ENCODE data around the gene TAS2R3.
"Not testable (repeated sequence)": the region's sequence is repeated elsewhere in the genome, so short reads cannot be mapped to it uniquely, and the experiment has no call there.

The TAS2R3 gene, protein sequence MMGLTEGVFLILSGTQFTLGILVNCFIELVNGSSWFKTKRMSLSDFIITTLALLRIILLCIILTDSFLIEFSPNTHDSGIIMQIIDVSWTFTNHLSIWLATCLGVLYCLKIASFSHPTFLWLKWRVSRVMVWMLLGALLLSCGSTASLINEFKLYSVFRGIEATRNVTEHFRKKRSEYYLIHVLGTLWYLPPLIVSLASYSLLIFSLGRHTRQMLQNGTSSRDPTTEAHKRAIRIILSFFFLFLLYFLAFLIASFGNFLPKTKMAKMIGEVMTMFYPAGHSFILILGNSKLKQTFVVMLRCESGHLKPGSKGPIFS

GRCh38 chr7:141763797-141764196 lies at the start of gene TAS2R3:
Gene TAS2R3, plus strand, starts transcription at chr7:141764097. Its CDS starts 62 bp downstream, at chr7:141764159.
- no peak for DNase-seq (ENCODE audit: low read depth)

DNA sequence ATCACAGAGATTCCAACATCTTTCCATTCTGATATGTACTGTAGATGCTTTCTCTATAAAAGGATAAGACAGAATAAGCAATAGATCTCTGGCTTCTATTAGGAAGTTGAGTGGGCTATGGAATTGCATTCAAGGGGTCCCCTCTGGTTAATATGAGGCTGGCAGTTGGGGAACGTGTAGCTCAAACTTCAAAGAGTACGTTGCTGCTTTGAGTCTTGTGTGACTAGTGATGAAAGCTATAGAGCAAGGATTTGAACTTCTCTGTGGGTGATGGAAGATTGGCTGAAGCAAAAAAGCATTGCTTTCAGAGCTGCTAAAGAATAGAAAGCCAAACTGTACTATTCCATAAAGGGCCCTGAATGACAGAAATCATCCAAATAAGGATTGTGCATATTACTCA lies 49.3 kb upstream of the TAS2R3 start:
- no peak for DNase-seq (ENCODE audit: low read depth)

- DNase-seq (ENCODE audit: low read depth): no peak
Observed at GRCh38 chr7:141715018-141715417, 48.9 kb upstream of the TAS2R3 start.

GRCh38 chr7:141715794-141716689 lies 47.9 kb upstream of the TAS2R3 start:
- no peak for DNase-seq (ENCODE audit: low read depth)

- DNase-seq (ENCODE audit: low read depth): no peak
Observed at GRCh38 chr7:141717450-141717849, 46.4 kb upstream of the TAS2R3 start.

DNA sequence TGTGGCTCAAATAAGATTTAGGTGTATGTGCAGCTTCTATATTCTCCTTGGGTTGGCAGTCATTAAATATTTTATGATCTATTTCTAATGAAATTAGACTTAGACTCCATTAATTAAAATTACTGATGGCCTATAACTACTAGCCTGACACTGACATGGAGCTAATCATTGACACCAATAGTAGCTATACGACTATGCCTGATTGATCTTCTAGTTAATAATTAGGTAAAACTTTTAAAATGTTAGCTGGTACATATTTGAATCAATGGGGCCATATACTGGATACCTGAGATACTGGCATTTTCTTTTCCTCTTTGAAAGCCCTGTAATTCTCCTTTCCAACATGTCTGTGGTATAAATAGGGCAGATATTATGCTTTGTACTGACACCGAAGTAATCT lies 41.4 kb upstream of the TAS2R3 start:
- no peak for DNase-seq (ENCODE audit: low read depth)

DNA sequence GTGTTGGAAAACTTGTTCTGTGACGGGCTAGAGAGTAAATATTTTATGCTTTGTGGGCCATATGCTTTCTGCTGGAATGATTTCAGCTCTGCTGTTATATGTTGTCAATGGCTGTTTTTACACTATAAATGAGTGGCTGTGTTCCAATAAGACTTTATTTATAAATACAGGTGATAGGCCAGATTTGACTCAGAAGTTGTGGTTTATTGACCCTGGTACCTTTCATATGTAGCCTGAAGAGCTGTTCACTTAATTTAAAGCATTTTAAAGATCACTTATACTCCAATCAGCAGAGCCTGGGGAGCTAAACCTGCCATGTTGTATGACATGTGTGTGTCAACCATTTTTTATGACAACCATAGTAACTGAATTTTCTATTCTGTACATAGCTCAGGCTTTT lies 34.9 kb upstream of the TAS2R3 start:
- no peak for DNase-seq (ENCODE audit: low read depth)

DNA sequence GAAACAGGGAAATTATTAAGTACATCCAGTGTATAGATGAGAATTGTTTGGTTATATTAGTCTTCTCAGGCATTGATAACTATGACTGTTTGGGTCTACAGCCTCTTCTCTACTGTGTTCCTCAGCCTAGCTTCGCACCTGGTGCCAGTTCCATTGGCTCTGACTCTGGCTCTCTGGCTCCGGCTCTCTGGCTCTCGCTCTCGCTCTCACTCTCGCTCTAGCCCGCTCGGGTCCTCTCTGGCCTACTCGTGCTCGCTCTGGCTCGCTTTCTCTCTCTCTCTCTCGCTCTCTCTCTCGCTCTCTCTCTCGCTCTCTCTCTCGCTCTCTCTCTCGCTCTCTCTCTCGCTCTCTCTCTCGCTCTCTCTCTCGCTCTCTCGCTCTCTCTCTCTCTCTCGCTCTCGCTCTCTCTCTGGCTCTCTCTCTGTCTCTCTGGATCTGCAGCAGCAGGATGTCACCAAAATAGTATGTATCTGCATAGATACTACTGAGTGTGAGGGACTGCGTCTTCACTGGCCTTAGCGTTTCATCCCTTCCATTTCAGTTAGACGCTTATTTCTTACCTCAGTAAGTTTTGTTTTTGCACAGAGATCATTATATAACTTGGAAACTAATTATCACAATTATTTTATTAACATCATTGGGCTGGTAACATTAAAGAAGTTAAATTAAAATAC lies 32.3 kb upstream of the TAS2R3 start:
- no peak for DNase-seq (ENCODE audit: low read depth)

DNA sequence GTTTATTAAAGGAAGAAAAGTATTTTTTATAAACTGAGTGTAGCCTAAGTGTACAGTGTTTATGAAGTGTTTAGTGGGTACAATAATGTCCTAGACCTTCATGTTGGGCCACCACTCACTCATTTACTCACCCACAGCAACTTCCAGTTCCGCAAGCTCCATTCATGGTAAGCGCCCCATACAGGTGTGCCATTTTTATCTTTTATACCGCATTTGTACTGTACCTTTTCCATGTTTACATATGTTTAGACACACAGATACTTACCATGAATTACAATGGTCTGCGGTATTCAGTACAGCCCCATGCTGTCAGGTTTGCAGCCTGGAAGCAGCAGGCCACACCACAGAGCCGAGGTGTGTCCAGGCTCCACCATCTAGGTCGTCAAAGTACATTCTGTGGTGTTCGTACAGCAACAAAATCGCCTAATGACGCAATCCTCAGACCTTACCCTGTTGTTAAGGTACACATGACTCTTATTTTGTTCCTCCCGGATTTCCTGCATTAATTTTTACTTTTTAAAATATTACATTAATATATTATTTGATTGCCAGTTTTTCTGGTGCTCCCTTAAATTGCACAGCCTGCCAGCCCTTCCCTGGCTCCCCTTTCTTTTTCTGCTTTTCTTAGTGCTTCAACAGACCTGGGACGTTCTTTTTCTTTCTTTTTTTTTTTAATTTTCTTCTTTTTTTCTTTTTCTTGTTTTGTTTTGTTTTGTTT lies 26.6 kb upstream of the TAS2R3 start:
- no peak for DNase-seq (ENCODE audit: low read depth)

DNA sequence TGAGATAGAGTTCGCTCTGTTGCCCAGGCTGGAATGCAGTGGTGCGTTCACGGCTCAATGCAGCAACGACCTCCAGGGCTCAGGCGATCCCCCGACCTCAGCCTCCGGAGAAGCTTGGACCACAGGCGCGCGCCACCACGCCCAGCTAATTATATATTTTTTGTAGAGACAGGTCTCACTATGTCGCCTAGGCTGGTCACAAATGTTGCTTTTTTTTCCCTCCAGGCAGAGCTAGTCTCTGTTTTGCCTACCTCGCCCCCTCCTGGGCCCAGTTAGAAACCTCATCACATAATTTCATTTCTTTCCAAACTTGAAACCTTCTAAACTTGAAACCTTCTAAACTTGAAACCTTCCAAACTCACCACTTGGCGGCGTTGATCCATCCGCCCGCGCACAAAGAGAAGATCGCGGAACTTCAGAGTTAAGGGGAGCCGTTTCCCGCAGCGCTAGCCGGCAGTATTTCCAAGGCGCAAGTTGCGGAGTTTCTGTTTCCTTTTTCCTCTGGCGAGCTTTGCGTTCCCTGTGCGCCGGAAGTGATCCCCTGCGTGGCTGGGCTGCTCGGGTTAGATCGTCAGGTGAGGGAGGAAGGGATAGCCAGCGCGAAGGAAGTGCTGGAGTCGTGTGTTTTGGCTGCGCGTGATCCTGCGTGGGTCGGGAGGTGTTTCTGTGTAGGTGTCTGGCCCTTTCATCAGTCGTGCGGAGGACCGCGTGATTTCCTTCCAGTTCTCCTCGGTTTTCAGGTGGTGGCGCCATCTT lies 25.9 kb upstream of the TAS2R3 start, which contains the start of gene SSBP1:
Gene SSBP1, plus strand, starts transcription at position 523 of the 756 bp plus-strand sequence. CDS start 809 bp downstream, outside the sequence.
- DNase-seq (ENCODE audit: low read depth): peak; percentile 87

- no peak for DNase-seq (ENCODE audit: low read depth)
Observed at GRCh38 chr7:141738592-141739013, 25.3 kb upstream of the TAS2R3 start.

- DNase-seq (ENCODE audit: low read depth): no peak
Observed at GRCh38 chr7:141739250-141739649, 24.6 kb upstream of the TAS2R3 start.

- DNase-seq (ENCODE audit: low read depth): no peak
Observed at GRCh38 chr7:141742229-141742628, 21.7 kb upstream of the TAS2R3 start.

GRCh38 chr7:141744131-141744530 lies 19.8 kb upstream of the TAS2R3 start:
- no peak for DNase-seq (ENCODE audit: low read depth)

DNA sequence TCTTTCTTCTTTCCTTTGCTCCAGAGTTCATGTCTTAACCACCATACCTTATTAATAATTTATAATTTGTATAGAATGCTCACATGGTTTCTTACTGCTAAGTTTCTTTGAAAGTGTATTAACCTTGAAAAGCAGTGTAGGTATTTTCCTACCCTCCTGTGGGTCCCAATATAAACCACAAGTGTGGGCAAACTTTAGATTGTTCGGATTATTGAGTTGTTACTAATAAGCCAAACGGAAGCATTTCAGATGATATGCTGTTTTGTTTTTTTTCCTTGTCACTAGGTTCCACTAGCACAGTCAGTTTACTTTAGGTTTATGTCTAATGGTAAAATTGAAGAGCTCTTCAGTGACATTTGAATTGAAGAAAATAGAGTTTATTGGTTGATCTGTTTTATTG lies 15.5 kb upstream of the TAS2R3 start:
- no peak for DNase-seq (ENCODE audit: low read depth)

DNA sequence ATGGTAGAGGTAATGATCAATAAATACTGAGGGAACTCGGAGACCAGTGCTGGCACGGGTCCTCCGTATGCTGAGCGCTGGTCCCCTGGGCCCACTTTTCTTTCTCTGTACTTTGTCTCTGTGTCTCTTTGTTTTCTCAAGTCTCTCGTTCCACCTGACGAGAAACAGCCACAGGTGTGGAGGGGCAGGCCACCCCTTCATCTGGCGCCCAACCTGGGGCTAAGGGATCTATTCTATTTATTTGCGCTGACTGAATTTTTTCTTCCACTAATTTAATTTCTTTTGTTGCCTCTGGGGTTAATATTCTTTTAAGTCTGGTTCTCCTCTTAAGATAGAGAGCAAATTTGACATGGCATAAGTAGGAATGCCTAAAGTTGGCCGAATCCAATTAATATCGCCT lies 12.0 kb upstream of the TAS2R3 start:
- DNase-seq (ENCODE audit: low read depth): not testable (repeated sequence)

DNA sequence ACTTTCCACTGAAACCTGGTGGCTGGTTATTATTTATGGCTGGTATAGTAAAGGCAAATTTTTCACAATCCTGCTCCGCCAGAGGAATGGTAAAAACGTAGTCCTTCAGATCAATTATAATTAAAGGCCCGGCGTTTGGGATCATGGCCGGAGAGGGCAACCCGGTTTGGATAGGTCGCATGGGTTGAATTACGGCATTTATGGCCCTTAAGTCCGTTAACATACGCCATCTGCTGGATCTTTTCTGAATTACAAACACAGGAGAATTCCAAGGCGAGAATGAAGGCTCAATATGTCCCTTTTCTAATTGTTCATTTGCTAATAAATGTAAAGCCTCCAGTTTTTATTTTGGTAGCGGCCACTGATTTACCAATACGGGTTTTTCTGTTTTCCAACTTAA lies 11.3 kb upstream of the TAS2R3 start:
- no peak for DNase-seq (ENCODE audit: low read depth)

DNA sequence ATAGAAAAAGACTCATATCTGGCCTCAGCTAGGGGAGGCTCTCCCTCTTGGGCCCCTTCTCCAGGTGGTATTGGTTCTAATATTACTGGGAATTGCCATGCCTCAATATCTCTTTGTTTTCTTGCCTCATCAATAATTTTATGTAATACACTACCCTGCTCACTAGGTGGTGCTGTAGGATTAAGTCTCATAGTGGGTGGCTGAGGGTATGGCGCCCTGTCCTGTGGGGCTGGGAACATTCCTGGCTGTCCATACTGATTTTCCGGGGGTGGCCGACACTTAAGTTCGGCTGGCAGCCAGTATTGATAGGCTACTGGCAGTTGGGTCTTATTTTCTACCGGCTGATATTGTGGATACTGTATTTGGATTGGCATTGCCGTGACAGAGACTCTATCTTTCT lies 9.0 kb upstream of the TAS2R3 start:
- DNase-seq (ENCODE audit: low read depth): no peak

DNA sequence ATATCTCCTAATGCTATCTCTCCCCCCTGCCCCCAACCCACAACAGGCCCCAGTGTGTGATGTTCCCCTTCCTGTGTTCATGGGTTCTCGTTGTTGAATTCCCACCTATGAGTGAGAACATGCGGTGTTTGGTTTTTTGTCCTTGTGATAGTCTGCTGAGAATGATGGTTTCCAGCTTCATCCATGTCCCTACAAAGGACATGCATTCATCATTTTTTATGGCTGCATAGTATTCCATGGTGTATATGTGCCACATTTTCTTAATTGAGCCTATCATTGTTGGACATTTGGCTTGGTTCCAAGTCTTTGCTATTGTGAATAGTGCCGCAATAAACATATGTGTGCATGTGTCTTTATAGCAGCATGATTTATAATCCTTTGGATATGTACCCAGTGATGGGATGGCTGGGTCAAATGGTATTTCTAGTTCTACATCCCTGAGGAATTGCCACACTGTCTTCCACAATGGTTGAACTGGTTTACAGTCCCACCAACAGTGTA lies 6.2 kb downstream of the TAS2R3 start:
- not testable (repeated sequence) for DNase-seq (ENCODE audit: low read depth)

DNA sequence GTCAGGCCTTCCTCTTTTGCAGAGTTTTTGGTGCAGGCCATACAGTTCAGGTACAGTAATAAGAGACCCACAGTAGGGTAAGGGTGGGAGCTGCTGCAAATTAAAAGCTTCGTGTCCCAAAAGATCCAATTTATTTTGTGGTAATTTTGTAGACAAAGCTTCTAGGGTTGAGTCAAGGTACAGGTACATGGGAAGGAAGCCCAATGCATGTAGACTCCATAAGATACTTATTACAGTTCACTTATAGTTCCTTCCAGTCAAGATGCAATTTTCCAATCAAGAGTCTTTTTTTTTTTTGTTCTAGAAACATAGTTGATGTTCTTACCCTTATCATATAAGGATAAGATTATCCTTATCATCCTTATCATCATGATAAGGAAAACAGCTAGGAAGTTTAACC lies 12.5 kb downstream of the TAS2R3 start, which contains the start of gene TAS2R4:
Gene TAS2R4, plus strand, starts transcription at position 301 of the 400 bp plus-strand sequence. CDS start 1,815 bp downstream, outside the sequence.
- DNase-seq (ENCODE audit: low read depth): no peak
